Uterus (tissue), 2 donors: ENCODE results near the gene INMT.

Experiments
- POLR2A ChIP-seq, 2 donors: fragments of 450-650 bp; IDR thresholded peaks; one replicate each; pipeline ENCODE4 v1.6.1; 2016; ENCODE audit warnings: antibody characterized with exemption in 2 of 2, mild to moderate bottlenecking in 1 of 2, moderate library complexity in 1 of 2
- TF ChIP-seq, protein P1 (sequence below), 4 experiments: fragments of 200-600 bp in 2 of 4; fragments of 450-650 bp in 2 of 4; sonication (generic) in 2 of 4; IDR thresholded peaks; one replicate each; pipeline ENCODE4 v1.5.1; 2016 to 2019; ENCODE audit warnings: antibody characterized with exemption in 4 of 4, mild to moderate bottlenecking in 2 of 4, moderate library complexity in 1 of 4

DNA sequence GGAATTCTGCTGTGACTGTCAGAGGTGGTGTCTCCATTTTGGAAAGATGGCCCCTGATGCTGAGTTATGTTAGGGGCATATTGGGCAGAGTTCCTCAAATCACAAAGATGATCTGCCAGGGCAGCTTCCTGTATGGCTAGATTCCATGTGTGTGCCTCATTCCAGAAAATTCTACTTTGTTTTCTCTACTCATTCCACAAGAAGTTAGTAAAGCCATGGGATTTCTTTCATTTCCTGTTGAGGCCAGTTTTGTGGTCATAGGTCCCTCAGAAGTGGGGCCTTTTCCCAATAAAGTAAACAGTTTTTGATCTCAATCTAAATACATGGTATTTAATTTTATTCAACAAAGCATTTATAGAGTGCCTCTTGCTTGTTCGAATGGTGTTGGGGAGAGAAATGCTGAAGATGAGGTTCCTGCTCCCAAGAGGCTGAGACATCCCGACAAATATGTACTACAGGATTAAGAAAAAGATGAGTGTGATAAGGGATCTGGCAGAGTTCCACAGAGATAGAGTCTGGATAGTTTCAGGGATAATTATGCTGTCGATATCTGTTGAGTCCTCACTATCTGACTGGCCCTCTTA is 52.2 kb downstream of the INMT start:
- TF ChIP-seq, protein P1, sequence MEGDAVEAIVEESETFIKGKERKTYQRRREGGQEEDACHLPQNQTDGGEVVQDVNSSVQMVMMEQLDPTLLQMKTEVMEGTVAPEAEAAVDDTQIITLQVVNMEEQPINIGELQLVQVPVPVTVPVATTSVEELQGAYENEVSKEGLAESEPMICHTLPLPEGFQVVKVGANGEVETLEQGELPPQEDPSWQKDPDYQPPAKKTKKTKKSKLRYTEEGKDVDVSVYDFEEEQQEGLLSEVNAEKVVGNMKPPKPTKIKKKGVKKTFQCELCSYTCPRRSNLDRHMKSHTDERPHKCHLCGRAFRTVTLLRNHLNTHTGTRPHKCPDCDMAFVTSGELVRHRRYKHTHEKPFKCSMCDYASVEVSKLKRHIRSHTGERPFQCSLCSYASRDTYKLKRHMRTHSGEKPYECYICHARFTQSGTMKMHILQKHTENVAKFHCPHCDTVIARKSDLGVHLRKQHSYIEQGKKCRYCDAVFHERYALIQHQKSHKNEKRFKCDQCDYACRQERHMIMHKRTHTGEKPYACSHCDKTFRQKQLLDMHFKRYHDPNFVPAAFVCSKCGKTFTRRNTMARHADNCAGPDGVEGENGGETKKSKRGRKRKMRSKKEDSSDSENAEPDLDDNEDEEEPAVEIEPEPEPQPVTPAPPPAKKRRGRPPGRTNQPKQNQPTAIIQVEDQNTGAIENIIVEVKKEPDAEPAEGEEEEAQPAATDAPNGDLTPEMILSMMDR (IDR thresholded peaks at IDR 0.05) = no peak
- TF ChIP-seq POLR2A (IDR thresholded peaks at IDR 0.05) = no peak
